ENCODE results near the gene E2F1.
"Not testable (repeated sequence)": the region's sequence is repeated elsewhere in the genome, so short reads cannot be mapped to it uniquely, and the experiment has no call there.

E2F1 gene

DNA sequence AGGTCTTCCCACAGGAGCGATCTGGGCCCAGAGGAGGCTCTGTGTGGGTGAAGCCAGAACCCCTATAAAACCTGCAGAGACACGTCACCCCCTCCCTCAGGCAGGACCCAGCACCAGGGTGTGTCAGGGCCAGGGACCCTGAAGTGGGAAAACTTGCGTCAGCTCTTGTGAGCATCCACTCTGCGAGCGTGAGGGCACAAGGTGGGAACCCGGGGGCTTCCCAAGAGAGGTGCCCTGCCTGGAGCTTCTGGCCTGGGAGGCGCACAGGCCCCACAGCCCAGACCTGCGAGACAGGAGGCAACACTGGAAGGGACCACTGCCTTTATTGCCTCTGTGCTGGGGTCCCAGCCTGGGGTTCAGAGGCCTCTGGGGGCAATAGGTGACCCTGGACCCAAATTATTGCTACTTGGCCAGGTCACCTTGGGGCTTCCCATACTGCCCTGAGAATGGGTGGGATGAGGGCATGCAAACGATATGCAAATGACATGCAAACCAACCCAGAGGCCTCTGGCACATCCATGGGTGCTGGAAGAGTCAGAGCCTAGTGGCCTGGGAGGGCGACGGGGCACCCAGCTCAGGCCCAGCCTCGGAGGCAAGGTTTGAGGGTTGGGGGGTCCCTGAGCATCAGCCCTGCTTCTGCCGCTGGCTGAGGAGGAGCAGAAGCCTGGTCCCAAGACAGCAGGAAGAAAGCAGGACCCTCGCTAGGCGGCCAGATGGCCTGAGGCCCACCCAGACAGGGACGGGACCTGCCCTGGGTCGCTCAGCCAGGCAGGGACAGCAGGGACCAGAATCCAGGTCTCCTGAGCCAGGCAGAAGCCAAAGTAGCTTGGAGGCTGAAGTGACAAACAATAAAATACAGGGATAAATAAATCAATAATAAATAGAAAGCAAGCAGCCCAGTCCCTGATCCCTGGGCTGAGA is 29.1 kb downstream of the E2F1 start:
- DNase-seq = no peak

DNA sequence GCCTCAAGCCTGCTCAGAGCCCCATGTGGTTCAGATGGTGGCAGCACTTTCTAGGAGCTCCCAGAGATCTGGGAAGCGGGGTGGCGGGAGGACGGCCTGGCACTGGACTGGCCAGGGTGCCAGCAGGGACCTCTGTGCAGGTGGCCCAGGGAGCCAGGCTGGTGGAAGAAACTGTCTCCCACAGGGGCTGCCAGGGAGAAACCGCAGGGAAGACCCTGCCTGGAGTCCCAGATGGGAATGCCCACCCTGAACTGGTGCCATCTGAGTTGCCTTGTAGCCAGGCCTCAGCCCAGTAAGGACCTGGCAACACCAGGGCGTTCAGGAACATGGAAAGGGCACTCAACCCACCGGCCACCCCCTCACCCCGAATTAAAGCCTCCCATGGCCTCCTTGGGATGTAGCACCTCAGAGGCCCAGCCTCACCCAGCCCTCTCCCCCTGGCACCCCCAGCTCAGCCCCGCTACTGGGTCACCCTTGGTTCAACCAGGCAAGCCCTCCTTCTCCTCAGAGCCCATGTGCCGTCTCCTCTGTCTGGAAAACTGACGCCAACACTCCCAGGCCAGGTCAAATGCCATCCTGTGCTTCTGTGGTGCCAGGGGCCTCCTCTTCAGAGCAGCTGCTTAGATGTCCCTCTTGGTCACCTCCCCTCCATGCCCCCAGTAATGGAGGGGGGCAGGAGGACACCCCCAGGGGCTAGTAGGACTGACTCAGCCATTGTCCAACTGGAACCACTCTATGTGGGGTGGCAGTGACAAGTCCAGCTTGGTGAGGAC is 30.0 kb downstream of the E2F1 start:
- DNase-seq = no peak

DNA sequence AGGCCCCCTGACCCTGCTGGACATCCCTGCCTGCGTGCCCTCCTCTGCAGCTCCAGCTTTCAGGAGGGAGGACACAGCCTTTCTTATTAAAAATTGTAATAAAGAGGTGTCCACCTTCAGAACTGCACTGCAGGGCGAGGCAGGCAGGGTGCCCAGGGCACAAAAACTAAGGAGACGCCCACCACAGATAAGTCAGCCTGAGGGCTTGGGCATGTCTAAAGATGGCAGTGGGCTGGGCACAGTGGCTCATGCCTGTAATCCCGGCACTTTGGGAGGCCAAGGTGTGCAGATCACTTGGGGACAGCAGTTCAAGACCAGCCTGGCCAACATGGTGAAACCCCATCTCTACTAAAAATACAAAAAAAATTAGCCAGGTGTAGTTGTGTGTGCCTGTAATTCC is 31.0 kb downstream of the E2F1 start:
- no peak for DNase-seq

DNA sequence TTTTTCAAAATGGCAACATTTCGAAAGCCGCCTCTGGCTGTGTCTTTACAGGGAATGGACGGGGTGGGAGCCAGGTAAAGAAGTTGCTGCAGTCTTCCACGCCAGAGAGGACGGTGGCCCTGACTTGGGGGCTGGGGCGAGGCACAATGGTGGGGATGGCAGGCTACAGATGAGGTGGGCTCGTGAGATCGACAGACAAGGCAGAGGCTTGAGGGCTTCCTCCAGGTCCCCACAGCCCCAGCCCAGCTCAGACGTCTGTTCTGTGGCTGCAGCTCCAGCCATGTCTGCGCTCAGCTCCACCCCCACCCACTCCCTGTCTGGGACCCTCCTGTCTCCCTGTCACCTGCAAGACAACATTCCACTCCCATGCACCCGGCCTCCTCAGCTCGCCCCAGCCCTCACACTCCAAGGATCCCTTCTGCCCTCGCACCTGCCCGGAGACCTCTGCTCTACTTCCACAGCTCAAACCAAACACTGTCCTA is 31.5 kb downstream of the E2F1 start:
- no peak for DNase-seq

DNA sequence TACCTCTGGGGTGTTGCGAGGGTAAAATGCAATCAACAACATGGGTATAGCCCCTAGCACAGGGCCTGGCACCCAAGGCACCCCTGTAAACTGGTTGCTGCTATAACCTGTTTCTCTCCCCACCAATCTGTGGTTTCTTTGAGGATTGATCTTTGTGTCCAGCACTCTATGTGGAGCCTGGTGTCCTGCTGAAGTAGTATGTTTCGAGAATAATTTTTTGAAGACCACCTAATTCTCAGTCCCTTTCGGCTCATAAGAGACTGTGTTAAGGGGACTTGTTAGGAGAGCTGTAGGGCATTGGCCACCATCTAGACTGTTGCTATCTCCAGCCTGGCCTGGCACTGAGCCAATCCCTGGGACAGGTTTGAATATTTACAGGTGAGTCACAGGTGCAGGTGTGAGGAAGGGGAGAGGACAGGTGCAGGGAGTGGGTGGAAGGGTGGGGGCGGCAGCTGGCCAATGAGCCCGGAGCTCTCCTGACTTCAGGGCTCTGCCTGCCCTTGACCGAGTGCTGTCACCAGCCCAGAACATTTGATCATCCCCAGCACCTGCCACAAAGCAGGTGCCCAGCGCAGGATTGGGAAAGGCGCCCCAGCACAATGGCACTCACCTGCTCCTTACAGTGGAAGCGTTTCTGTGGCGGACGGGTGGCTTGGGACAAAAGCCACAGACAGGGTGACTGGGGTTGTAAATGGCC is 32.1 kb downstream of the E2F1 start:
- no peak for DNase-seq

DNA sequence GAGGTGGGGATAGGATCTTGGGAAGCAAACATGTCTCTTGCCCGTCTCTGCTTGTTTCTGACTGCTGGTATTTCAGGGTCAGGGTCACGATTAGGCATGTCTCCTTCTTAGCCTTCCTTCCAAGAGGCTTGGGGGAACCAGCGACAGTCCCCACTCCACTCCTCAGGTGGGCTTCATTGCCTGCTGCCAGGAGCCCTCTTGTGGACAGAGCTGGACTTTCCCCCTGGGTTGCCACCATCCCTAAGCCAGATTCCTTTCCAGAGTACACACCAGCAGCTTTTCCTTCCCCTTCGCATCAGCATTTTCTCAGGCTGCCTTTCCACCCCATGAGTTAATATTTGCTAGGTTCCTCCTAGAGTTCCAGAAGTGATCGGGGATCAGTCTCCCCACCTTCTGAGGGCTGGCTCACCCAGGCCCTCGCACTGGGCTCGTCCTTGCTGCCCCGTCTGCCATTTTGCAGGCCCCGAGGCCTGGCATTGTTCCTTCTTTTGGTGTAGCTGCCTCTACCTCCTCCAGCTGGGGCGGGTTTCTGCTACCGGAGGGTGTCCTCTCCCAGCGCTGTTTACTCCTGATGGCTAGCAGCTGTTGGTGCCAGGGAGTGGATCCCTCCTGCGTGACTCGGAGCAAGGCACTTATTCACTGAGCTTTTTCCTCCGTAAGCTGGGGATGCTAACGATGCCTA is 32.8 kb downstream of the E2F1 start:
- DNase-seq = peak; percentile 33

DNA sequence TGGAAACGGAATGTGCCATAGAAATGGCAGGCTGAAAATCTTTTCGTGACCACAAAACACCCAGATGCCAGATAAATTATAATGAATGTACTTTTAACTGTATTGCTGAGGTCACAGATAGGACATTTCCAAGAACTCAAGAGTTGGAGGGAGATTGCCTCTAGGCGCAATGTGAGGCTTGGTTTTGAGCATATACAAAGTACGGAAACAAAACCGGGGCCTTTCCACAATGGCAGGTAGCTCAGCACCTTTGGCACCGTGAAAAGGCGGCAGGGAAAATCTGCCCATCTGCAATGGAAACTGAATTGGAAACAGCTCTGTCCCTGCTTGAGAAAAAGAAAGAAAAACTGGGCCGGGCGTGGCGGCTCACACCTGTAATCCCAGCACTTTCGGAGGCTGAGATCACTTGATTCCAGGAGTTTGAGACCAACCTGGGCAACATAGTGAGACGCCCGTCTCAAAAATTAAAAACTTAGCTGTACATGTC is 34.6 kb downstream of the E2F1 start:
- DNase-seq = no peak

DNA sequence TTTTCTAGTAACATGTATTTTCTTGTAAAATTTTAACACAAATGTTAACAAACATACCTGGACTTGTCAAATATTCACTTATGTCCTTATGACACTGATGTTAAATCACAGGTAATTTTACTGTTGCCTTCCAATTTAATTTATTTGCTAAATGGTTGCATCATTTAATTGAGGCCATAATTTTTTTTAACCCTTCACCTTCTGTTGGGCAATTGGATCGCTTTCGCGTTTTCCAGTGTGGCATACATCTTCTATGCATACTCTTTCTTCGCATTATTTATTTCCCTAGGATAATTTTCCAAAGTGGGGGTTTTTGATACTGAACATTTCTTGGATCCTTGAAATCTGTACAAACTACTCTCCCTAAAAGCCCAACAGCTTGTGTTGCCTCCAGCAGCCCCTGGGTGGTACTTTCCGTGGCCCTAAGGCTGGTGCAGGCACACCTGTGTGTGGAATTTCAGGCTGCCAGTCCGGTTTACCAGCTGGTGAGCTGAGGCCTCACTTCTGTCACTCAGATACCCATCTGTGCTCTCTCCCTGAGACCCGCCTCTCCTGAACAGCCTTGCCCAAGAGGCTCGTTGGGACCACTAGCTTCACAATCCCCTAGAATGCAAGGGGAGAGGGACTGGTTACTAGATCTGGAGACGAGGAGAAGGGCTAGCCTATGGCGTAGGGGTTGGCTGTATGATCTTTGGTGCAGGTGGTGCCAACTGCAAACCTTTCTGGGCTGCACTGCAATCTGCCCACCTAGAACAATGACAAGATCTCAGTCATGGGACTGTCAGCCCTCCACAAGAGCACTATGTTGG is 35.2 kb downstream of the E2F1 start:
- no peak for DNase-seq

DNA sequence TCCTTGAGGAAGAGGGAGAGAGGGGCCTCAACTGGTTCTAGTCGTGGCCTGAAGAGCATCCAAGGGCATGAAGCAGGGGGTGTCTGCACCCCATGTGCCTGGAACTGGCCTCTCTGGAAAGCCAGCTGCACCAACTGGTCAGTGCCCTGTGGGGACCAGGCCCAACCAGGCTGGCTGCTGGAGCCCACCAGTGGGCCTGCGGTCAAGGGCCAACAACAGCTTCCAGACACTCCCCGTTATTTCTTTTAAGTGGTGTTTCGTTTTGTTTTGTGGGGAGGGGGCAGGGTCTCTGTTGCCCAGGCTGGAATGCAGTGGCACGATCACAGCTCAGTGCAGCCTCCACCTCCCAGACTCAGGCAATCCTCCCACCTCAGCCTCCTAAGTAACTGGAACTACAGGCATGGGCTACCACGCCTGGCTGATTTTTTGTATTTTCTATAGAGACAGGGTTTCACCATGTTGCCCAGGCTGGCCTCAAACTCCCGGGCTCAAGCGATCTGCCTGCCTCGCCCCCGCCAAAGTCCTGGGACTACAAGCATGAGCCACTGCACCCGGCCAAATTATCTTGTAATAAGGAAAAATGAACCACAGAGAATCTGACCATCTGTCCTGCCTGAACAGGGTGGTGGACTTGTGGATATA is 36.0 kb downstream of the E2F1 start:
- DNase-seq = no peak

DNA sequence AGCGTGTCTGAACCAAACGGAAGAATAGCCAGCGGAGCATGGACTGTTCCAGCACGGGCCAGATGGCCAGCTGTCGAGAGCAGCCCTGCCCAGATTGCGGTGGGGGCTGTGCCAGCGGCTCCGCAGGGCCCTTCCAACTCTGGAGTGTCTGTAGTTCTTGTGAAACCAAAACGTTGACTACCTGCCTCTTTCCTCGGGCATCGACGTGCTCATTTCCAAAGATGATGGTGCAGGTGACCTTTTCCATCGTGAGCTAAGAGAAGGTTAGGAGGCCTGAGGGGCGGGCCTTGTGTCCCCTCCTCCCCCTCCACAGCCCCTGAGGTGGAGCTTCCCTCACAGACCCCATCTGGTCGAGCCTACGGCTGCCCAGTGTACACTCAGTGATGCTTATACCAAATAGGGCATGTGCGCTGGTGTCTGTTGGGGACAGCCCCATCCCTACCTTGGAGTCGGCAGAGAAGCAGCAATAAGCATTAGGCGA is 36.9 kb downstream of the E2F1 start:
- no peak for DNase-seq

DNA sequence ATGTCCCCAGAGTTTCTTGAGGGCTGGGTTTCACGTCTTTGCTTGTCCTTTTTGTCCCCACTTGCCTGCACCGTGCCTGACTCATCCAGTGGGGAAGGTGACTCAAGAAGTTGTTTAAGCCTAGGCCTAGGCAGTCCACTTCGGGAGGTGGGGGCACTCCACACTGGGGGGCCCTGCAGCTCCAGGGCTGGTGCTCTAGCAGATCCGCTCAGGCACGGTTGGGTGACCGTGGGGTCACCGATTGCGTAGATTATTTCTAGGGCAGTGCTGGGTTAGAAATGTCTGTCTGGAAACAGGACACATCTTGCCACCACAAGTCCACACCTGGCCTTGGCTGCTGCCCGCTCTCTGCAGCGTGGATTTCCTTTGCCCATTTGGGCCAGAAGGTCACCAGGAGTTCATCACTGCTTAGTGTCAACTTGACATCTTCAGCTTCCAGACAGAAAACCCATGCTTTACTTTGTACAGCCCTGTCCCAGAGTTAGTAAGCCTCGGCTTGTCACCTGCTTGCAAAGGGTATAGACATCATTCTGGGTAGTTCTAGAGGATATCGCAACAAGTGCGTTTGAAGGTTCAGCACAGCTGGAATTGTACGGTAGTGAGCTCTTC is 37.7 kb downstream of the E2F1 start:
- no peak for DNase-seq

DNA sequence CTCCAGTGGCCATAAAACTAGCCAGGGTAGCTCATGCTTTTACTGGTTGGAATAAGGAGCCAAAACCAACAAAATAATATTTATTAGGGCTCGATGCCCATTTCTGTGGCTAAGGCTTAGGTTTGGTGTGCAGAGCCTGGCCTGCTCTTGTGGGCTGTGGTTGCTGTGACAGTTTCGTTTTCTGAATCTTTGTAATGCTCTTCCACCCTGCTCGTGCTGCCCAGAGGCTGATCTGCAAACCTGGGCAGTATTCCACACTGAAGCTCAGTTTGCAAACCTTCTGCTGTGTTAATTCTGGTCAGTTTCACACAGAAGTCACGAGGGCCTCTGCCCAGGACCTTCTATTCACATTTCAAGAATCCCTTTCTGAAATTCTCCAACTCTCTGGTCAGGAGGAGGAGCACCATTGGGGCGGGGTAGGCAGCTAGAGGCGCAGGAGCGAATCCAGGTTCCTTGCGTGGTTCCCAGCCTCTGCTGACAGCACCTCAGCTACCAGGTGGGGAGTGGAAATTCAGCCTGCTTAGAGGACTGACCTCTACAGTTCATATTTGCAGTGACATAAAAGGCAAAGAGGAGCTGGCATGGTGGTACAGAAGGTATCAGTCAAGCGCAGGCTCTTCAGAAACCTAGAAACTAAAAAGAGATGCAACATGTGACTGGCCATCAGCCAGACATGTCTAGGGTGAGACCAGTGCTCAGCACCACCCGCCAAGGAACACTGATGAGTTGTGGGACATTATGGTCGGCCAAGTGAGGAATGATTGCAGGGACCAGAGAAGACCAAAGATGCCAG is 38.4 kb downstream of the E2F1 start:
- DNase-seq = no peak

DNA sequence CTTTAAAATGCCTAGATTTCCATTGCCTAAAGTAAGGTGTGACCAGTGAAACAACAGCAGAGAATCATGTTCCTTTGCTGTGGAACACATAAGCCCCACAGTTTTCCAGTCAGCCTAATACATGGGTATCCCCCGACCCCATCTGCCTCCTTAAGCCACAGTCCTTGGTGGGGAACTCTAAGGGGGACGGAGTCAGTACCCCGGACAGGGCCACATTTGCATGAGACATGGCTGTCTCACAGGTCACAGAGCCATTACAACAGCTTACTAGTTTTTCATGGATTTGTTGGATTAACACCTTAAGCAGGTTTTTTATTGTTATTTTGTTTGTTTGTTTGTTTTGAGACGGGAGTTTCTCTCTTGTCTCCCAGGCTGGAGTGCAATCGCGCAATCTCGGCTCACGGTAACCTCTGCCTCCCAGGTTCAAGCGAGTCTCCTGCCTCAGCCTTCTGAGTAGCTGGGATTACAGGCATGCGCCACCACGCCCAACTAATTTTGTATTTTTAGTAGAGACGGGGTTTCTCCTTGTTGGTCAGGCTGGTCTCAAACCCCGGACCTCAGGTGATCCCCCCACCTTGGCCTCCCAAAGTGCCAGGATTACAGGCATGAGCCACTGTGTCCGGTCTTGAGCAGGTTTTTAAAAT is 39.1 kb downstream of the E2F1 start:
- not testable (repeated sequence) for DNase-seq

DNA sequence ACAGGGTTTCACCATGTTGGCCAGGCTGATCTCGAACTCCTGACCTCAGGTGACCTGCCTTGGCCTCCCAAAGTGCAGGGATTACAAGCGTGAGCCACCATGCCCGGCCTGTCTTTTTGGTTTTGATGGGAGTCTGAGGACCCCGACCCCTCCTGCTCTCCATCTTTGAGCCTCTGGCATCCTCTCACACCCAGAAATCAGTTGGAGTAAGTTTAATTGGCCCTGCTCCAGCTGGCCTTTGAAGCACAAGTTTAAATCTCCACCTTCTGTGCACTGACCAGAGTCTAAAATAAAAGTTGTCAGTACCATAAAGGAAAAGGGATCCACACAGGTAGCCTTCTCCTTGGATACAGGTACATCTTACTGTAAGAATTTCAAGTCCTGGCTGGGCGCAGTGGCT is 40.0 kb downstream of the E2F1 start:
- DNase-seq = no peak

DNA sequence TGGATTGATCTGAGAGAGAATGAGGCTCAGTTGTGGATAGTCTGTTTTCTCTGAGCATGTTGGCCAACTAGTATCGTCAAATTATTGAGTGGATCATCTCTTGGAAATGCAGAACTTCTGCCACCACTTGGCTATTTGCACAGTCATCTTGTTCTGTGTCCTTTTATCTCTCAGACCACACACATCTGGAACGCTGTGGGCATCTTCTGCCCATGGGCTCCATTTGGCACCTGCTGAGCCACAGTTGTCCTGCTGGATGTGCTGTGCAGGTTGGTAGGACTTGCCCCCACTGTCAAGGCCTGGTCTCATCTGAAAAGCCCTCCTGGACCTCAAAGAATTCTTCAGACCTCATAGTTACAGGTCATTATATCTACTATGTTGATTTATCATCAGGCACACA is 40.8 kb downstream of the E2F1 start:
- no peak for DNase-seq

DNA sequence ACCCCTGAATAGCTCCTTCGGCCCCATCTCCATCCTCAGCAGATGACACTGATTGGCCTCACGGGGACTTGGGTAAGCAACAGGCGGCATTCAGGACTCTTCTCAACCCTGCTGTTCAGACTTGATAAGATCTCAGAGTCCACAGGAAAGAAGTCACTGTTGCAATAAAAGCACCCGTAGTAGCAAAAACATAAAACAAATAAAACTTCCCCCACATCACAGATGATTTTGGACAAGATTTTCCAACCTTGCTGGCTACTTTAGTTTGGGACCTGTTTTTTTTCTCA is 41.2 kb downstream of the E2F1 start:
- DNase-seq = no peak

DNA sequence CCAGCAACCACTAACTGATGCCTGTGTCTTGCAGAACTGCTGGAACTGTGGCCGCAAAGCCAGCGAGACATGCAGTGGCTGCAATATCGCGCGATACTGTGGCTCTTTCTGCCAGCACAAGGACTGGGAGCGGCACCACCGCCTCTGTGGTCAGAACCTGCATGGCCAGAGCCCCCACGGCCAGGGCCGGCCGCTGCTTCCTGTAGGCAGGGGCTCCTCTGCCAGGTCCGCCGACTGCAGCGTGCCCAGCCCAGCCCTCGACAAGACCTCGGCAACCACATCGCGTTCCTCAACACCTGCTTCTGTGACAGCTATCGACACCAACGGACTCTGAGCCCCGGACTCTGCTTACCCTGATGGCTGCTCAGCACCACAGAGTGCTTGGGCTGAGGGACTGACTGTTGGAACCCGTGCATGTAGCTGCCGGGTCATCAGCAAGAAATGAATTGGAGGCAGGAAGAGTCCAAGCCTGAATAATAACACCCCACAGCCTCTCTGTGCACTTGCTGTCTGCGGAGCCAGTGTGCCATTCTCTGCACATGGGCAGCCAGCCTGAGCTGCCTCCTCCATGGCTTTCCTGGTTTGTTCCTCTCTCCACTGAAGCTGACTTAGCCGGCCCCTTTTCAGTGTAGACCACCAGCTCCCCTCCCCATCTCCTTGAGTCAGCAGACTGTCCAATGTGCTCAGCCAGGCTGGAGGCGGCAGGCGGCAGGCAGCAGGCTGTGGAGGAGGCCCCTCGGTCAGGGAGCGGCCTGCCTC is 41.7 kb downstream of the E2F1 start:
- no peak for DNase-seq

DNA sequence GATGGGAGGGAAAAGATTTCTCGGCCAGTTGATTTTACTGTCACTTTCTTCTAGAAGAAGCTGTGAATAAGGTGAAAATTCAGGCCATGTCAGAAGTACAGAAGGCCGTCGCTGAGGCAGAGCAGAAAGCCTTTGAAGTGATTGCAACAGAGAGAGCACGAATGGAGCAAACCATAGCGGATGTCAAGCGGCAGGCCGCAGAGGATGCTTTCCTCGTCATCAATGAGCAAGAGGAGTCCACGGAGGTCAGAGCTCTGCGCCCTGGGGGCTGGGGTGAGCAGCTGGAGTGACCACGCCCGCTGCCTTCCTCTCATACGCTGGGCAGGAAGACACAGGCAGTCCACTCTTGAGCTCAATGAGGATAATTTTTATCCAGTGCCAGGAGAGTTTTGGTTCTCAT is 45.9 kb downstream of the E2F1 start:
- no peak for DNase-seq

DNA sequence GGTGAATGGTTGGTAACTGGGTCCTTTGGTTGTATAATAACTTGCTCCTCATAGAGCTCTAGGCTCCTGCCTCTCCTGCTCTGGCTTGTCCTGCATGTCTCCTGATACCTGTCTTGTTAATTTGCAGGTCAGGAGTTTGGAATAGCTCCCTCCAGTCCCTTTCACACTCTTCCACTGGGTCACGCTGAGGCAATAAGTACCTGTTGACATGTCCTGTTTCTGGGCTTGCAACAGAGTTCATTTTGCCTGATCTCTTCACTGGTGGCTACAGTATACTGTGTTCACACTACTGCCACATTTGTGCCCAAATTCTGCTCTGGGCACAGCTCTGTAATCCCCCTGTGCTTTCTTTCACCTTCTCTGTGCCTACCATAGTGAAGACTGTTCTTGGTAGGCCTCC is 49.4 kb downstream of the E2F1 start:
- DNase-seq = no peak

All from stimulated activated CD4-positive, alpha-beta T cell treated with anti-CD3 and anti-CD28 coated beads, Interleukin-4, amount 100 ng/mL, for 24 hours (primary cell).